Measurements from ENCODE around the gene LIME1.

GRCh38 chr20:63707558-63708300, 28.7 kb upstream of the LIME1 start, which contains the start of the genes ARFRP1 and ZGPAT:
- TF ChIP-seq E2F6 (IDR thresholded peaks at IDR 0.05) (0 out of 2 replicates have a peak, but pooled peaks have one; percentile 28), TAF1 (IDR thresholded peaks at IDR 0.05; ENCODE audit: low read depth, low read length) (peak; percentile 50; the same call in 1 of the 2 replicates), EGR1 (IDR thresholded peaks at IDR 0.05; ENCODE audit: borderline replicate concordance, low read depth, low read length) (0 out of 2 replicates have a peak, but pooled peaks have one; percentile 21), EP300 (IDR thresholded peaks at IDR 0.05; ENCODE audit: borderline replicate concordance in 1 of 2, low read depth in 2 of 2, low read length in 2 of 2) (no peak), POLR2A (IDR thresholded peaks at IDR 0.05; ENCODE audit: control extremely low read depth in 1 of 2, low read depth in 2 of 2, low read length in 2 of 2) (peak in 1 of 2 experiments; percentile 53; a peak in 1 of 3 replicates), POLR2AphosphoS5 (IDR thresholded peaks at IDR 0.05; ENCODE audit: low read depth, low read length) (0 out of 2 replicates have a peak, but pooled peaks have one; percentile 23), CTCF (IDR thresholded peaks at IDR 0.05; ENCODE audit: control extremely low read depth in 1 of 3, insufficient read depth in 1 of 3, low read depth in 1 of 3, low read length in 3 of 3) (no peak), USF2 (IDR thresholded peaks at IDR 0.05; ENCODE audit: low read length) (no peak), JUND (IDR thresholded peaks at IDR 0.05; ENCODE audit: low read length) (no peak), CEBPB (IDR thresholded peaks at IDR 0.05; ENCODE audit: low read depth, low read length) (no peak), GABPA (IDR thresholded peaks at IDR 0.05; ENCODE audit: borderline replicate concordance, insufficient read depth, low read length) (peak; percentile 83), RFX5 (IDR thresholded peaks at IDR 0.05; ENCODE audit: borderline replicate concordance, low read depth, low read length) (no peak), CBX5 (IDR thresholded peaks at IDR 0.05; ENCODE audit: low read depth, low read length) (no peak)
- TF ChIP-seq, protein P1, sequence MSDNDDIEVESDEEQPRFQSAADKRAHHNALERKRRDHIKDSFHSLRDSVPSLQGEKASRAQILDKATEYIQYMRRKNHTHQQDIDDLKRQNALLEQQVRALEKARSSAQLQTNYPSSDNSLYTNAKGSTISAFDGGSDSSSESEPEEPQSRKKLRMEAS (IDR thresholded peaks at IDR 0.05) = peak; percentile 56; the same call in 1 of the 2 replicates
